CD4-positive, alpha-beta T cell treated with Interferon gamma for 1 hour (primary cell): ENCODE measurements around the gene SUPT3H.
A peak's percentile ranks its signal among the peaks of the same experiment; 100 is the strongest.

Experiments used
- DNase-seq: peaks from one replicate; pipeline ENCODE4 v3.0.0-alpha.2; 2020

SUPT3H gene

GRCh38 chr6:44779130-44779826 is 598.5 kb downstream of the SUPT3H start:
- DNase-seq, result peak; percentile 5
